ENCODE measurements around the gene DFFB.
"Not testable (repeated sequence)": the region's sequence is repeated elsewhere in the genome, so short reads cannot be mapped to it uniquely, and the experiment has no call there.

Gene DFFB

DNA sequence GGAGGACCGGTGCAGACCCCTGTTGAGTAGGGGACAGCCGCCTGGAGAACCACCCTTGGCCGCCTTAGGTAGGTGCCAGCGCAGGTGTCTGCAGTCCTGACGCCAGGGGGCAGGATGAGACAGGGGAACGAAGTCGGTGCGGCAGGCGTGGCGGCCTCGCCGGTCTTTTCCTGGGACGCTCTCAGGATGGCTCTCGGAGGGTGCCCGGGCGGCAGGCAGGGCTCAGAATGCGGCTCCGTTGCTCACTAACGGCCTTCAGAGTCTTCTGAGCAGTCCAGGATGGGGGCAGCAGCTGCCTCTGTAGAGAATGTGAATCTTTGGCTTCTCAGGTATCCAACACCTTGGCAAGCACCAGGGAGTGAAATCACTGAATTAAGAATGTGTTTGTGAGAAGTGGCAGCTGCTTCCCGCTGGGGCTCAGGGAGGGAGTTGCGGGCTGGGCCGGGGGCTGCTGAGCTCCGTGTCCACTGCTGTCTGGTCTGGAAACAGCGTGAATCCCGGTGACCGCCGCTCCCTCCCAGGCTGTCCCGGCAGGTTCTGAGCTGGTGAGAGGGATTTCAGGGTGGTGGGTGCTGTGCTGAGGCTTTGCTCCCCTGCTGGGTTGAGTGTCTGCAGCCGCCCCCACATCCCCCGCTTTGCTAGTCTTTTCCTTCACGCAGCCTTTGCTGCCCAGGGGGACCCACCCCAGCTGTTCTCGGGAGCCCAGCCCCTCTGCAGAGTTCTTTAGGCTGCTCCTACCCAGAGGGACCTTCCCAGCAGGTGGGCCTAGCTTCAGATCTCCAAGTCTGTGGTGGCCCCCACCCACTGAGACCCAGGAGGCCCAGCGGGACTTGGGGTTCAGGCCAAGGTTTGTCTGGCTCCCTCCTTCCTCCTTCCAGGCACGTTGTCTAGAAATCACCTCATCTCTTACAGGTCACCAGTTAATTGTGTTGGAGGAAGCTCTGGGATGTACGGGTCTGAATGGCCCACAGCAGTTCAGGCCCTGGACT is 53.9 kb downstream of the DFFB start:
- no peak for FAIRE-seq

GRCh38 chr1:3911981-3912808 is 54.9 kb downstream of the DFFB start:
- no peak for FAIRE-seq

- FAIRE-seq, result no peak
Observed at GRCh38 chr1:3912809-3913685, 55.8 kb downstream of the DFFB start.

DNA sequence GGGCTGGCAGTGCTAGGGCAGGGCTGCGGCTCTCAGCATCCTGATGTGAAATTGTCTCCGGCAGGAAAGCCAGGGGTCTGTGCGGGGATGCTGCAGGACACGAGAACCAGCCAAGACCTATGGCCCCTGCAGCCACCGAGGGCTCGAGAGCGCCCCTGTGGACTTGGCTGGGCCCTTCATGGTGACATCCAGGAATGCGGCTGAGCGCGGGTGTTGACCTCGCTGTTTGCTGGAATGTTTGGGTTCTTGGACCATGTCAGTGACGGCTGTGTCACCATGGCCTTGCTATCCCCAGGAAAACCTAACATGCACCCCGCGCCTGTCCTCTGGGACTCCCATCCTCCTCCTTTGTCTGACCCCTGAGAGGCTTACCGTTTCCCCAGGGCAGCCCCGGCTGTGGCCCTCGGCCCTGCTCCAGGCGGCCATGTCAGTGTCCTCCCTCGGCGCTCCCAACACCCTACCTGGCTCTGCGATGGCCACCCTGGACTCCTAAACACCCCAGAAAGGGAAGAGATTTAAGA is 57.1 kb downstream of the DFFB start:
- FAIRE-seq, result no peak

DNA sequence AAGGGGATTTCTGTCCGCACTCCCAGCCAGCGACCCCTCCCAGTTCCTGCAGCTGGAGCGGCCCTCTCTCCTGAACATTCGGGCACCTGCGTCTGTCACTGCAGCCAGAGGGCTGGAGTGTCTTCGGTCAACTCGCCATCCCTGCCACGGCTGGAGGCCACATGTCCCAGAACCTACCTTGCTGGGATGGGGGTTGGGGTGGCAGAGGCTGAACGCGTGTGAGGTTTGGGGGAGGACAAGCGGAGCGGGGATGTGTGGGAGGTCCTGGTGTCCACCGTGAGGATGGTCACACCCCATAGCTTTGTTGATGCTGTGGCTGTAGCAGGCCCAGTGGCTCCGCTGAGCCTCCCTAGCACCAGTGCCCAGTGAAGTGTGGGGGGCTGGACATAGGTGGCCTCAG is 57.6 kb downstream of the DFFB start:
- FAIRE-seq, result no peak

DNA sequence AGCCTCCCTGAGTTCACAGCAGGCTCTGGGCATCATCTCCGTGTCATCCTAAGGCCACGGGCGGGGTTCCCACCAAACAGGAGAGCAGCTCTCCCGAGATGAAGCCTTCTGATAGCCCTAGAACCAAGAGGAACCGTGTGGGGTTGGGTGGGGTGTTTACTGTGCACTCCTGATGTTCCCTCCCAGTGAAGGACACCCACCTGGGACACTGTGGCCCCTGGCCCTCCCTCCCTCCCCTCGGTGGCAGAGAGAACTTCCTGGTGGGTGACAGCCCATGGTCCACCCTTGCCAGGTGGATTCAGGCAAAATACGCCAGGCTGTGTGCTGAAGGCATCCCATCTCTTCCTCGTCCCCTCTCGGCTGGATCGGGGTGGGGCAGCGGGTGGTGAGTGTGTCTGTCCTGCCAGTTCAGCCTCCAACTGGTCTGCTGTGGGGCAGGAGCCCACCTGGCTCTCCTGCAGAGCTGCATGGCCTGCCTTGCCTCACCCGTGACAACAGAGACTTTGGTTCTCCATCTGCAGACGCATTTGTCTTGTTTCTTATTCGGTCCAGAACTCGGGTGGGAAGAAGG is 58.4 kb downstream of the DFFB start:
- FAIRE-seq, result no peak

DNA sequence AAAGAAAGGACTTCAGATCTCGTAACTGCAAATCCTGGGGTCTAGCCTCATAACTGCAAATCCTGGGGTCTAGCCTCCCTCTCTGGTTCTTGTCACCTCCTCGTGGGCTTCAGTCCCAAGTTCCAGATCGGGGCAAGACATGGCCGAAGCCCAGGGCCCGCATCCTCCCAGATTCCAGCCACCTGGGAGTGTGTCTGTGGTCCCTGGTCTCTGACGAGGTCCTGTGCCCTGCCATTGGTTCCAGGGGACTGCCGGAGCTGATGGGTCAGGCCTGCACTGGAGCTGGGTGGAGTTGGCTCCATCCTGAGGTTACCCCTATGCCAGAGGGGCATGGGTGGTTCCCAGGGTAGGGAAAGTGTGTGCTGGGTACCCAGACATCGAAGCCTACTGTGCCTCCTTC is 60.5 kb downstream of the DFFB start:
- FAIRE-seq, result no peak

GRCh38 chr1:3918359-3918758 is 61.1 kb downstream of the DFFB start:
- not testable (repeated sequence) for FAIRE-seq

GRCh38 chr1:3918966-3919611 is 61.8 kb downstream of the DFFB start:
- no peak for FAIRE-seq

- no peak for FAIRE-seq
Observed at GRCh38 chr1:3919706-3920105, 62.4 kb downstream of the DFFB start.

- FAIRE-seq, result no peak
Observed at GRCh38 chr1:3921765-3922164, 64.5 kb downstream of the DFFB start.

GRCh38 chr1:3922201-3922725 is 65.0 kb downstream of the DFFB start:
- no peak for FAIRE-seq

- FAIRE-seq, result no peak
Observed at GRCh38 chr1:3922851-3923250, 65.6 kb downstream of the DFFB start.

- no peak for FAIRE-seq
Observed at GRCh38 chr1:3923378-3924185, 66.3 kb downstream of the DFFB start.

DNA sequence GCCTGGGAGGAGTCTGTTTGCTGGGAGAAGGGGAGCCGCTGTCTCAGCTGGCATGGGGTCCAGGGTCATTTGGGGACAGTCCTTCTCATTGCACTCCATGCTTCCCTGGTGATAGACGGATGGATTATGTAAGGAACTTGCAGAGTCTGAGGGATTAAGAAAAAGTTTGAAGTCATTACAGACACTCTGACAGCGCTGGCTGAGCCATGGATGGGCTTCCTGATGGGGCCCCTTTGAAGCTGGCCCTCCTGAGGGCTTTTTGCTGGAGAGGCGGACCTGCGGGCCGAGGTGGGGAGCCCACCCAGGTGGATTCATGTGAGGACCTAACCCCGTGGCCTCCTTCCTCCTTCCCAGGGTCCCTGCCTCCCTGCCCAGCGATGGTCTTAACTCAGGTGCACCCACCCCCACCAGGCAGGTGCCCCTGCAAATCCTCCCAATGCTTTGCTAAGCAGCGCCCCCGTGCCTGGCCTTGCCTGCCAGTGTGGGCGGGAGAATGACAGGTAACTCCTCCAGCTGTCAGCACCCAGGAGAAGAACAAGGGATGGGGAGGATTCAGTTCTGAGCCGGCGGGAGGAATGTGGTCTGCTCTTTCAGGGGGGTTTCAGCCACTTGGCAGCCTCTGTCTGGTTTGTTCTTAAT is 67.0 kb downstream of the DFFB start:
- no peak for FAIRE-seq

DNA sequence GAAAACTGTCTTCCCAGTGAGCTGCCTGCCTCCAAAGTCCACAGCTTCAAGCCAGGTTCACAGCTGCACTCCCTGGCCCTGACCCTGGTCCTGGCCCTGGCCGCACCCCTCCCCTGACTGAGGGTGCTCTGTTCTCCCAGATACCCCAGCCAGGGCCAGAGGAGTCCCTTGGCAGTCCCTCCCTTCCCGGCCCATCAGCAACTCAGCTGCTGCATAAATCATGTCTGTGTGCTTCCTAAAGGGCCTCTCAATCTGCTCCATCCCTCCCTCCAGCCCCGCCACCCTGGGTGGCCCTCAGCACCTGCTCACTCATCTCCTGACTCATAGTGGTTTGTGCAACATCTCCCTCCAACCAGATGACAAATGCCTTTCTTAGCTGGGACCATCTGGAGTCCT is 67.5 kb downstream of the DFFB start:
- FAIRE-seq, result no peak

DNA sequence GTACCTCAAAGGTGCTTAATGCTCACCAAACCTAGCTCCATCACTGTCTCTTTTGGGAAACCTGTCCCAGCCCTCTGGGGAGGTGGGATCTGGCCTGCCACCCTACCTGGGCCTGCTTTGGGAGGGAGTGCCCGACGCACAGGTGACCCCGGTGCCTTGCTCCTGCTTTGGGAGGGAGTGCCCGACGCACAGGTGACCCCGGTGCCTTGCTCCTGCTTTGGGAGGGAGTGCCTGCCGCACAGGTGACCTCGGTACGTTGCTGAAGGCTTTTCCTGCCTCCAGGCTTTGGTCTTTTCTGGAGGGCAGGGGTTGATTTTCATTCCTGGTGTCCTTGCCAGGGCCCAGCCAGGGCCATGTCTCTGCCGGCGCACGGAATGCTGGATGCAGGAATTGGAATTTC is 68.0 kb downstream of the DFFB start:
- FAIRE-seq, result no peak

DNA sequence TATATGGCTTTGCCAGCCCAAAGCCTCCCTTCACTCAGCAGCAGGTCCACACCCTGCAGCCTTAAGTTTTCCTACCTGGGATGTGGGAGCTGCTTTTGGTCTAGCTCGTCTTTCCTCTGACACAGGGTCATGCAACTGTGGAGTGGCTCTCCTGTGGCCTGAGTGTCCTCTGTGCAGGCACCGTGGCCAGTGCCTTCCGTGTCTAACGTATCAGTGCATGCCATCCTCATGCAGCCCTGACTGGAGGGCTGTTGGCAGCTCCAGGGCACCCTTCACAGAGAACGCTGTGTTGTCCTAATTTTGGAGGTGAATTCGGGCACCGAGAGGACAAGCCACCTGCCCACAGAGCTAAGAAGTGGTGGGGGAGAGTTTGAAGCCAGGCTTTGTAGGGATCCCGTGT is 68.5 kb downstream of the DFFB start:
- no peak for FAIRE-seq

GRCh38 chr1:3926956-3927355 is 69.7 kb downstream of the DFFB start:
- FAIRE-seq, result no peak

DNA sequence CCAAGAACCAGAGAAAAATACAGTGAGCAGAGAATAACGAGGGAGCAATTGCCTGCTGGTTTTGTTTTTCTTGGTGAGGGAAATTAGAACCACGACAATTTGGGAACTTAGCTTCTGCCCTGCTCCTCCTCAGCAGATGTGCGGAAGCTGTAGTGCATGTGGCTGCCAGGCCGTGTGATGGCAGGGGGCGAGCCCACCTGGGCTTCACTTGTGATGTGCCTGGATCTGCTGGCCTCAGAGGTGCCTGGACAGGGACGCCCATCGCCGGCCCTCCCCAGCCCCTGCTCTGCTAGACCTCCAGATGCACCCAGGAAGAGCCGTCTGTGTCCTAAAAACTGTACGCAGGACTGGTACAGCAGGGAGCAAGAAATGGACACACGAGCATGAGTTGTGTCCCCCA is 71.3 kb downstream of the DFFB start:
- no peak for FAIRE-seq

Data from islet of Langerhans (tissue), 1 donor.